Measurements from ENCODE around the gene TAS2R1.
"Not testable (repeated sequence)": the region's sequence is repeated elsewhere in the genome, so short reads cannot be mapped to it uniquely, and the experiment has no call there.

Gene TAS2R1

GRCh38 chr5:9621379-9621903, 8.7 kb downstream of the TAS2R1 start:
- no peak for DNase-seq

- DNase-seq = no peak
These were observed 10.6 kb downstream of the TAS2R1 start for GRCh38 chr5:9619331-9620092.

- no peak for DNase-seq
These were observed 12.2 kb downstream of the TAS2R1 start for GRCh38 chr5:9617739-9618504.

GRCh38 chr5:9617221-9617620, 12.9 kb downstream of the TAS2R1 start:
- no peak for DNase-seq

GRCh38 chr5:9615331-9615730, 14.8 kb downstream of the TAS2R1 start:
- DNase-seq = no peak

GRCh38 chr5:9613360-9613759, 16.8 kb downstream of the TAS2R1 start:
- no peak for DNase-seq

- DNase-seq = no peak
These were observed 19.2 kb downstream of the TAS2R1 start for GRCh38 chr5:9610969-9611368.

GRCh38 chr5:9610364-9610763, 19.8 kb downstream of the TAS2R1 start:
- no peak for DNase-seq

- DNase-seq = no peak
These were observed 22.1 kb downstream of the TAS2R1 start for GRCh38 chr5:9608093-9608492.

GRCh38 chr5:9605041-9605838, 24.9 kb downstream of the TAS2R1 start:
- DNase-seq = no peak

- DNase-seq = no peak
These were observed 25.7 kb downstream of the TAS2R1 start for GRCh38 chr5:9604416-9604815.

GRCh38 chr5:9601055-9601739, 29.0 kb downstream of the TAS2R1 start:
- no peak for DNase-seq

GRCh38 chr5:9599391-9599790, 30.8 kb downstream of the TAS2R1 start:
- no peak for DNase-seq

GRCh38 chr5:9598329-9598728, 31.8 kb downstream of the TAS2R1 start:
- DNase-seq = not testable (repeated sequence)

- not testable (repeated sequence) for DNase-seq
These were observed 32.8 kb downstream of the TAS2R1 start for GRCh38 chr5:9597322-9597721.

- DNase-seq = no peak
These were observed 33.3 kb downstream of the TAS2R1 start for GRCh38 chr5:9596824-9597223.

- no peak for DNase-seq
These were observed 33.9 kb downstream of the TAS2R1 start for GRCh38 chr5:9596171-9596780.

GRCh38 chr5:9594913-9595312, 35.2 kb downstream of the TAS2R1 start:
- no peak for DNase-seq

- no peak for DNase-seq
These were observed 40.9 kb downstream of the TAS2R1 start for GRCh38 chr5:9589049-9589835.

GRCh38 chr5:9588254-9588653, 41.9 kb downstream of the TAS2R1 start:
- DNase-seq = no peak

- DNase-seq = no peak
These were observed 43.0 kb downstream of the TAS2R1 start for GRCh38 chr5:9587135-9587534.
